ENCODE measurements around the gene TFCP2.

The TFCP2 gene

DNA sequence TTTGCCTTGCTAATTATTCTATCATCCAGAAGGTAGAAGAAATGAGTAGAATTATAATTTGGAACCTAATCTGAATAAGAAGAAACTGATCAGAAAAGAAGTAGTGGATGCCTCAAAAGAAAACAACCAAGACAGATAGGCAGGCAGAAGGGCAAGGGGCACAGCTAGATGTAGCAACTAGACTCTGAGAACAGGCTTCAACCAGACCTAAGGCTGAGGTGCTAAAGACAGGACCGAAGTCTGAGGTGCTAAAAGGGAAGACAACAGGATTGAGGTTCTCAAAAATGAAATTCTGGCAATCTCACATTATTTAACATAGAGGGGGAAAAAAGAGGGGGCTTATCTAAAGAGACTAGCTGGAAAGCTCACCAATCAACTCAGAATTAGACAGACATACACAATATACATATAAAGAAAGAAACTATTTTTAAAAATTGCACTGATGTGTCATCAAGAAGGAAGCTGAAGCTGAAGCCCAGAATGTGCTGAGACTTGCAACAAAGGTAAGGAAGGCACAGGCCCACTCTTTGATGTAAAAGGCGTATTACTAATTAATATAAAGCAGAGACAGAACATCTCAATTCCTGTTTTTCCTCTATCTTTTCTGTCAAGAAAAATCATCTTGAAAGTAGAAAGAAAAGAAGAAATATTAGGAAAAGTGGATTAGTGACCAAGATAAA, 45.7 kb downstream of the TFCP2 start:
- TF ChIP-seq, protein P1, sequence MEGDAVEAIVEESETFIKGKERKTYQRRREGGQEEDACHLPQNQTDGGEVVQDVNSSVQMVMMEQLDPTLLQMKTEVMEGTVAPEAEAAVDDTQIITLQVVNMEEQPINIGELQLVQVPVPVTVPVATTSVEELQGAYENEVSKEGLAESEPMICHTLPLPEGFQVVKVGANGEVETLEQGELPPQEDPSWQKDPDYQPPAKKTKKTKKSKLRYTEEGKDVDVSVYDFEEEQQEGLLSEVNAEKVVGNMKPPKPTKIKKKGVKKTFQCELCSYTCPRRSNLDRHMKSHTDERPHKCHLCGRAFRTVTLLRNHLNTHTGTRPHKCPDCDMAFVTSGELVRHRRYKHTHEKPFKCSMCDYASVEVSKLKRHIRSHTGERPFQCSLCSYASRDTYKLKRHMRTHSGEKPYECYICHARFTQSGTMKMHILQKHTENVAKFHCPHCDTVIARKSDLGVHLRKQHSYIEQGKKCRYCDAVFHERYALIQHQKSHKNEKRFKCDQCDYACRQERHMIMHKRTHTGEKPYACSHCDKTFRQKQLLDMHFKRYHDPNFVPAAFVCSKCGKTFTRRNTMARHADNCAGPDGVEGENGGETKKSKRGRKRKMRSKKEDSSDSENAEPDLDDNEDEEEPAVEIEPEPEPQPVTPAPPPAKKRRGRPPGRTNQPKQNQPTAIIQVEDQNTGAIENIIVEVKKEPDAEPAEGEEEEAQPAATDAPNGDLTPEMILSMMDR (IDR thresholded peaks at IDR 0.05; ENCODE audit: low read depth, low read length): no peak
- no peak overlapping the region for H3K4me3 ChIP-seq (ENCODE audit: low read depth, low read length)

DNA sequence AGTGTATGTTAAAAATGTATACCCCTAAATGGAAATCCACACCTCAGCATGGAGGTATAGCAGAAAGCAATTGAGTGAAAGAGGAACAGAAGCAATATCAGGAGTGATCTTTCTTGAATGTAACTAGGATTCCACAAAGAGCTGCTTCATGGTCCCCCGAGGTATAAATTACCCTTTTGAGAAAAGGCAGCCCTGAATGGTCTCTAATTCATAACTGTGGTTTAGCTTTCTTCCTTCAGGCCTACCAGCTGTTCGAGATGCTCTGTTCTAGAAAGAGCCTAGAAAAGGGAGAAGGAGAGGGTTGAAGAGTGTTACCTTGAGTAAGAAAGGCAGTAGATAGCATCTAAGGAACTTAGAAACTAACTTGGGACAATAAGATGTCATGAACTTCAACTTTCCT, 46.6 kb downstream of the TFCP2 start:
- TF ChIP-seq, protein P1 (IDR thresholded peaks at IDR 0.05; ENCODE audit: low read depth, low read length): no peak
- H3K4me3 ChIP-seq (ENCODE audit: low read depth, low read length): no peak overlapping the region

DNA sequence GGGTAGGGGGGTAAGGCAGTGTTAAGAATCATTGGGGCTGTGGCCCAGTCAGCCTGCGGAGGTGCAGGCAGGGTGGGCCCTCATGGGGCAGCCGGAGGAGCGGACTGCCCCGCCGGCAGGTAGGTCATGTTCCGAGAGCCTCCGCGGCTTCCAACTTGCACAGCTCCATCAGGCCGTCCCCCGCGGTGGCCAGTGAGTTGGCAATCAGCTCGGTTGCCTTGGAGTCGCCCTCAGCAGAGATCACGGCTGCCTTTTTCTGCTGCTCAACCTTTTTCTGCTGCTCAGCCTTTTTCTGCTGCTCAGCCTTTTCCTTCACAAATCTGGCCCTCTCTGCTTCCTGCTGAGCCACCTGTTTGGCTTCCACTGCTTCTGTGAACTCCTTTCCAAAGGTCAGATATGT, 48.4 kb downstream of the TFCP2 start:
- no peak overlapping the region for H3K4me3 ChIP-seq (ENCODE audit: low read depth, low read length)

DNA sequence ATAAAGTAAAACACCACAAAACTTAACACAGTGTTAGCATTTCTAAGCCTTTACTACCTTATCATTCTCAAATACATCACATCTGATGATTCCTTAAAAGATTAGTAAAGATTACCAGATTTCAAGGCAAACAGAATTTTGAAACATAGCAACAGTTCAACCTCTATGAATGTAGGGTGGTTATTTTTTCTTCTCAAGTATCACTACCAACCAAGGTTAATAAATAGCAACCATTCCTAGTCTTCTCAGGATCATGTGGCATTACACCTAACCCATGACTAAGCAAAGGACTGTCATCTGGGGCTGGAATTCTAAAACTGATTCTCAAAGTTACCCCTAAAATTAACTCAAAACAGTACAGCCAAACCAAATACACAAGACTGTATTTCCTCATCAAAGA, 50.1 kb downstream of the TFCP2 start:
- TF ChIP-seq, protein P1 (IDR thresholded peaks at IDR 0.05; ENCODE audit: low read depth, low read length): no peak
- H3K4me3 ChIP-seq (ENCODE audit: low read depth, low read length): no peak overlapping the region

More for the DNA sequence above, 48.4 kb downstream of the TFCP2 start:
- TF ChIP-seq, protein P1 (IDR thresholded peaks at IDR 0.05; ENCODE audit: low read depth, low read length): no peak

DNA sequence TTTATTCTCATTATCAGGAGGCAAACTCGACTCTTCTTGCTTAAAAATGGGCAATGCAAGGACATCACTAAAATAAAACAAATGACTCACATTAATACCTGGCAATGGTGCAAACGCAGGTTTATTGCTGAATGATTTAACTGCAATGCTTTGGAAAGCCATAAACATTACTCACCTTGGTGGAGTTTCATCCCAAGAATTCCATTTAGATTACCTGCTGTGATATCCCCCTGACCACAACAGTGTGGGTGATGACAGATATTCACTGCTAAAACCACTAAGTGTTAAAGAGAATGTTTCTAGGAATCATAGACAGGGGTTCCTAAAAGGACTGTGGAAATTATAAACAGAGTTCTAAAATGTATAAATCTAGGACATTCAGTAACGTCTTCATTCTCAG, 54.2 kb downstream of the TFCP2 start:
- TF ChIP-seq, protein P1 (IDR thresholded peaks at IDR 0.05; ENCODE audit: low read depth, low read length): no peak
- H3K4me3 ChIP-seq (ENCODE audit: low read depth, low read length): no peak overlapping the region

DNA sequence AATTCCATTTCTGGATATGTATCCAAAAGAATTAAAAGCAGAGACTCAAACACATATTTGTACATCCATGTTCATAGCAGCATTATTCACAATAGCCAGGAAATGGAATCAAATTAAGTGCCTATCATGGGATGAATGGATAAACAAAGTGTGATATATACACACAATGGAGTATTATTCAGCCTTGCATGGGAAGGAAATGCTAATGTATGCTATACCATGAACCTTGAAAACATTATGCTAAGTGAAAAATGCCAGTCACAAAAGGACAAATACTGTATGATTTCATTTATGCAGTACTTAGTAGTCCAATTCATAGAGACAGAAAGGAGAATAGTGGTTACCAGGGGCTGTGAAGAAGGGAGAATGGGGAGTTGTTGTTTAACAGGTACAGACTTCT, 57.4 kb downstream of the TFCP2 start:
- H3K4me3 ChIP-seq (ENCODE audit: low read depth, low read length): no peak overlapping the region
- TF ChIP-seq, protein P1 (IDR thresholded peaks at IDR 0.05; ENCODE audit: low read depth, low read length): no peak

DNA sequence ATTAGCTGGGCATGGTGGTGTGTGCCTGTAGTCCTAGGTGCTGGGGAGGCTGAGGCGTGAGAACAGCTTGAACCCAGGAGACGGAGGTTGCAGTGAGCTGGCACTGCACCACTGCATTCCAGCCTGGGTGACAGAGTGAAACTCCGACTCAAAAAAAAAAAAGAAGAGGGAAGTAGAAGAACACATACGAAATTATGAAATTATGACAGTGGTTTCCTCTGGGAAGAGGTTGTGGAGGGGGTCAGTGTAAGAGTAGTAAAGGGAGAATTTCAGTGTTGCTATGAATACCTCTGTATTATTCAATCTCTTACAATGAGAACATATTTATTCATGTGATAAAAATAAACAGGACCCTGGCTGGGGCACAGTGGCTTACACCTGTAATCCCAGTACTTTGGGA, 64.8 kb downstream of the TFCP2 start:
- TF ChIP-seq, protein P1 (IDR thresholded peaks at IDR 0.05; ENCODE audit: low read depth, low read length): no peak
- H3K4me3 ChIP-seq (ENCODE audit: low read depth, low read length): no peak overlapping the region

Data from WI38 (cell line).